ENCODE measurements around the gene BUD31.
"Not testable (repeated sequence)": the region's sequence is repeated elsewhere in the genome, so short reads cannot be mapped to it uniquely, and the experiment has no call there.

BUD31 gene

GRCh38 chr7:99409806-99410205, 1.0 kb downstream of the BUD31 start:
- TF ChIP-seq CTCF (IDR thresholded peaks at IDR 0.05; ENCODE audit: borderline replicate concordance, insufficient read depth, low read depth, low read length) = no peak
- peak overlapping the region; percentile 99 for H3K4me3 ChIP-seq (ENCODE audit: low read depth, low read length)

- no peak for TF ChIP-seq CTCF (IDR thresholded peaks at IDR 0.05; ENCODE audit: borderline replicate concordance, insufficient read depth, low read depth, low read length)
- no peak overlapping the region for H3K4me3 ChIP-seq (ENCODE audit: low read depth, low read length)
Observed at GRCh38 chr7:99410635-99411034, 1.9 kb downstream of the BUD31 start.

- TF ChIP-seq CTCF (IDR thresholded peaks at IDR 0.05; ENCODE audit: borderline replicate concordance, insufficient read depth, low read depth, low read length) = peak; percentile 52
- H3K4me3 ChIP-seq (ENCODE audit: low read depth, low read length) = not testable (repeated sequence)
Observed at GRCh38 chr7:99415513-99416127, 6.9 kb downstream of the BUD31 start.

DNA sequence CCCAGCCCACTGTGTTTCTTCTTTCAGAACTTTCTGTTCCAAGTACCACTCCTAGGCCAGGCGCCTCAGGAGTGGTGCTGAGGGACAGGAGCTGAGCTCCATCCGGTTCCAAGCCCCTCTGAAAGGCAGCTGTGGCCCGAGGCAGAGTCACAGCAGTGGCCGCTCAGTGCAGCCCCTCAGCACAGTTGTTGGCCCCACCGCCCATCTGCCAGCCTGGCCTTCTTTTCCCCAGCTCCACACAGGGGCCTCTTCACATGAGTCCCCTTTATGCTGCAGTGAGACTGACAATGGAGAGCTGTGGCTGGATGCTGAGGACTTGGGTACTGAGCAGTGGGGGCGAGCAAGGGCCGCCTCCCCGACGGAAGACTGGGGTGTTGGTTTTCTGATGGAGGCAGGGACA, 9.5 kb downstream of the BUD31 start:
- no peak overlapping the region for H3K4me3 ChIP-seq (ENCODE audit: low read depth, low read length)
- no peak for TF ChIP-seq CTCF (IDR thresholded peaks at IDR 0.05; ENCODE audit: borderline replicate concordance, insufficient read depth, low read depth, low read length)

GRCh38 chr7:99419323-99420021, 10.7 kb downstream of the BUD31 start:
- no peak overlapping the region for H3K4me3 ChIP-seq (ENCODE audit: low read depth, low read length)
- TF ChIP-seq CTCF (IDR thresholded peaks at IDR 0.05; ENCODE audit: borderline replicate concordance, insufficient read depth, low read depth, low read length) = no peak

GRCh38 chr7:99420213-99420612, 11.4 kb downstream of the BUD31 start:
- TF ChIP-seq CTCF (IDR thresholded peaks at IDR 0.05; ENCODE audit: borderline replicate concordance, insufficient read depth, low read depth, low read length) = no peak
- H3K4me3 ChIP-seq (ENCODE audit: low read depth, low read length) = no peak overlapping the region

DNA sequence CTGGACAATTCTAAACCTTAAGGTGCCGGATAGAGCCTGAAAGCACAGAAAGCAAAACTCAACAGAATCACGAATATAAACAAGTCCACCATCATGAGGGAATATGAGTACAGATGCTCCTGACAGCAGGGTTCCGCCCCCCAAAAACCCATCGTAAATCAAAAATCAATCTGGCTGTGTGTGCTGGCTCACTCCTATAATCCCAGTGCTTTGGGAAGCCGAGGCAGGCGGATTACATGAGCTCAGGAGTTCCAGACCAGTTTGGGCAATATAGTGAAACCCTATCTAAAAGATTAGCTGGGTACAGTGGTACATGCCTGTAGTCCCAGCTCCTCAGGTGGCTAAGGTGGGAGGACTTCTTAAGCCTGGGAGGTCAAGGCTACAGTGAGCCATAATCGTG, 12.2 kb downstream of the BUD31 start:
- H3K4me3 ChIP-seq (ENCODE audit: low read depth, low read length) = no peak overlapping the region
- no peak for TF ChIP-seq CTCF (IDR thresholded peaks at IDR 0.05; ENCODE audit: borderline replicate concordance, insufficient read depth, low read depth, low read length)
